CD4-positive, alpha-beta memory T cell (primary cell): ENCODE measurements around the gene ASB2. TPM values are rescaled to one million over a fixed set of nuclear protein-coding genes. Genes with fewer than 3 reads are reported as not detected.

Source experiments
- CTCF ChIA-PET: fragments of 350-600 bp; sonication (Branson Sonifier 250); formaldehyde crosslinking; loops from one replicate; lab custom pipeline; 2021; ENCODE audit warnings: inconsistent platforms; ENCODE audit not compliant: partially characterized antibody; lab: Charles Lee
- POLR2A ChIA-PET: fragments of 350-600 bp; sonication (Branson Sonifier 250); formaldehyde crosslinking; loops from one replicate; lab custom pipeline; 2021; ENCODE audit not compliant: partially characterized antibody; lab: Charles Lee
- DNase-seq, 5 donors: peaks; one replicate each; pipeline versions ENCODE4 v3.0.0 to v3.0.0-alpha.2; 2020 to 2022; ENCODE audit warnings: mixed read lengths in 1 of 5
- H3K27ac ChIP-seq: one replicate; pipeline ENCODE4 v1.7.0; 2013; ENCODE audit warnings: low read depth, low read length
- H3K27me3 ChIP-seq: 2 replicates; pipeline ENCODE4 v1.7.0; 2013; ENCODE audit warnings: mild to moderate bottlenecking, low read length, moderate library complexity; ENCODE audit not compliant: insufficient read depth
- H3K36me3 ChIP-seq: 2 replicates; pipeline ENCODE4 v1.7.0; 2013; ENCODE audit warnings: mild to moderate bottlenecking, low read length, moderate library complexity; ENCODE audit not compliant: insufficient read depth
- H3K4me1 ChIP-seq: 2 replicates; pipeline ENCODE4 v1.7.0; 2013; ENCODE audit warnings: mild to moderate bottlenecking, low read length, moderate library complexity; ENCODE audit not compliant: insufficient read depth
- H3K4me3 ChIP-seq, 2 donors: one replicate each; pipeline ENCODE4 v1.7.0; 2013; ENCODE audit warnings: low read length in 2 of 2, mild to moderate bottlenecking in 1 of 2
- H3K9me3 ChIP-seq, 2 donors: one replicate each; pipeline ENCODE4 v1.7.0; 2013; ENCODE audit warnings: low read length in 2 of 2, control low read depth in 1 of 2; ENCODE audit not compliant: control insufficient read depth in 1 of 2
- H3K27ac Mint-ChIP-seq, 7 donors: one replicate each; pipeline ENCODE4 v1.8.0; 2020 to 2021; ENCODE audit warnings: mixed read lengths in 7 of 7, mild to moderate bottlenecking in 6 of 7, inconsistent platforms in 3 of 7, moderate library complexity in 3 of 7
- H3K27me3 Mint-ChIP-seq, 2 donors: one replicate each; pipeline ENCODE4 v1.8.0; 2020 to 2021; ENCODE audit warnings: mixed read lengths in 2 of 2
- H3K36me3 Mint-ChIP-seq, 2 donors: one replicate each; pipeline ENCODE4 v1.8.0; 2020 to 2021; ENCODE audit warnings: mixed read lengths in 2 of 2, inconsistent platforms in 1 of 2, mild to moderate bottlenecking in 1 of 2
- H3K4me1 Mint-ChIP-seq, 4 donors: one replicate each; pipeline ENCODE4 v1.8.0; 2020 to 2021; ENCODE audit warnings: mixed read lengths in 4 of 4, mild to moderate bottlenecking in 1 of 4
- H3K4me3 Mint-ChIP-seq, 8 donors: one replicate each; pipeline ENCODE4 v1.8.0; 2020 to 2021; ENCODE audit warnings: mixed read lengths in 8 of 8, mild to moderate bottlenecking in 7 of 8, moderate library complexity in 6 of 8, inconsistent platforms in 3 of 8
- H3K9me3 Mint-ChIP-seq, 8 donors: one replicate each; pipeline ENCODE4 v1.8.0; 2020 to 2021; ENCODE audit warnings: mixed read lengths in 8 of 8, mild to moderate bottlenecking in 5 of 8, inconsistent platforms in 3 of 8, moderate library complexity in 1 of 8
- intact Hi-C: fragments of 100-400 bp; cut with micrococcal nuclease; formaldehyde crosslinking; loops from one replicate; pipeline ENCODE4 v1.15.1; 2023
- polyA plus RNA-seq, 2 donors: library from polyadenylated mRNA; unstranded; fragments of 300-500 nt; fragmentation: Illumina TruSeq; gene quantifications; one replicate each; pipeline ENCODE4 v1.2.3, GENCODE V29; 2021
- total RNA-seq, 2 experiments: library from RNA; stranded (reverse); gene quantifications; one replicate each; pipeline ENCODE4 v1.2.3, GENCODE V29; 2021

ASB2 gene
- total and polyA plus RNA-seq, 4 experiments from 2014 or later: 0.87 to 29.7 (median 14.8) TPM

- H3K27ac ChIP-seq: no peak overlapping the region
- POLR2A ChIA-PET: interaction anchor here (8.4 kb wide), 1 partner anchor 36 kb away, joined by 146 read pairs; no protein-coding TSS in a partner anchor
- no peaks in the 10 kb centered on the region for H3K36me3 ChIP-seq
- H3K27me3 ChIP-seq: no peaks in the 10 kb centered on the region
- Mint-ChIP-seq H3K27me3 (no peaks in the 10 kb centered on the region), H3K27ac (peak overlapping the region in 3 of 7 donors; percentile 8 to 54 (median 19)), H3K4me3 (peak overlapping the region in 1 of 8 donors; percentile 52), H3K9me3 (no peaks in the 10 kb centered on the region), H3K36me3 (peaks cover 0 to 2% of the 10 kb centered on the region in 2 donors), H3K4me1 (peaks cover 2 to 13% (median 8%) of the 10 kb centered on the region in 4 donors)
- H3K4me1 ChIP-seq: peaks cover 3% of the 10 kb centered on the region
- intact Hi-C loops: no loop called here
- peak in 1 of 5 donors; percentile 26 for DNase-seq
- CTCF ChIA-PET: interaction anchor here (0.9 to 34.5 kb wide), 5 partner anchors 9 to 100 kb away, joined by 3 to 1377 read pairs (median 6); partner anchors contain the start of genes ASB2 and CCDC197
- no peak overlapping the region for H3K4me3 ChIP-seq
- no peaks in the 10 kb centered on the region for H3K9me3 ChIP-seq
Observed at GRCh38 chr14:93936245-93936644, 40.1 kb downstream of the ASB2 start.

DNA sequence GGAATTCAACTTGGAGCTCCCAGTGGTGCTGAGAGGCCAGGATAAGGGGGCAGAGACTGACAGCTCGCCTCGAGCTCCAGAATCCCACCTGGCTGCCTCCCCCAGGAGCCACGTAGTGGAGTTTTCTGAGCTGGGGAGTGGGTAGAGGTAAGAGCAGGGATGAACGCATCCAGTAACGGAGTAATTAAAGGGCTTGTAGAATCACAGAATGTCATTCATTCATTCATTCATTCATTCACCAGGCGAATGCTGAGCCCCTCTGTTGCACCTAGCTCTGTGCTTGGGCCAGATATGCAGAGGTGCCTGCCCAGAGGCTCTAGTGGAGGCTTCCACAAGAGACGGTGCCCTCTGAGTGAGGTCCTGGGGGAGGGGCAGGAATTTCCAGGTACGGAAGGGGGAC, 41.2 kb downstream of the ASB2 start:
- ChIA-PET CTCF (interaction anchor here (0.8 to 34.5 kb wide), 4 partner anchors 32 to 101 kb away, joined by 3 to 1377 read pairs (median 226); partner anchors contain the start of genes ASB2 and CCDC197), POLR2A (no interaction called here)
- Mint-ChIP-seq H3K27me3 (no peaks in the 10 kb centered on the region), H3K36me3 (peaks cover 0 to 2% of the 10 kb centered on the region in 2 donors), H3K27ac (no peak overlapping the region), H3K9me3 (no peaks in the 10 kb centered on the region), H3K4me3 (no peak overlapping the region), H3K4me1 (peaks cover 2 to 7% (median 5%) of the 10 kb centered on the region in 4 donors)
- Histone ChIP-seq H3K27me3 (no peaks in the 10 kb centered on the region), H3K36me3 (no peaks in the 10 kb centered on the region), H3K9me3 (no peaks in the 10 kb centered on the region), H3K4me1 (peaks cover 3% of the 10 kb centered on the region), H3K4me3 (no peak overlapping the region), H3K27ac (no peak overlapping the region)
- intact Hi-C loops: no loop called here
- DNase-seq: no peak

GRCh38 chr14:93932642-93933041, 43.7 kb downstream of the ASB2 start:
- no peak overlapping the region for H3K4me3 ChIP-seq
- no peaks in the 10 kb centered on the region for H3K4me1 ChIP-seq
- intact Hi-C loops: no loop called here
- Mint-ChIP-seq H3K4me1 (peaks cover 0 to 3% (median 1%) of the 10 kb centered on the region in 4 donors), H3K9me3 (no peaks in the 10 kb centered on the region), H3K27me3 (no peaks in the 10 kb centered on the region), H3K27ac (no peak overlapping the region), H3K4me3 (no peak overlapping the region), H3K36me3 (peaks cover 0 to 2% of the 10 kb centered on the region in 2 donors)
- ChIA-PET POLR2A (no interaction called here), CTCF (interaction anchor here (34.5 kb wide), 1 partner anchor 35 kb away, joined by 1377 read pairs; the partner anchor contains the start of gene ASB2)
- H3K27me3 ChIP-seq: no peaks in the 10 kb centered on the region
- no peaks in the 10 kb centered on the region for H3K36me3 ChIP-seq
- DNase-seq: no peak
- H3K27ac ChIP-seq: no peak overlapping the region
- no peaks in the 10 kb centered on the region for H3K9me3 ChIP-seq

DNA sequence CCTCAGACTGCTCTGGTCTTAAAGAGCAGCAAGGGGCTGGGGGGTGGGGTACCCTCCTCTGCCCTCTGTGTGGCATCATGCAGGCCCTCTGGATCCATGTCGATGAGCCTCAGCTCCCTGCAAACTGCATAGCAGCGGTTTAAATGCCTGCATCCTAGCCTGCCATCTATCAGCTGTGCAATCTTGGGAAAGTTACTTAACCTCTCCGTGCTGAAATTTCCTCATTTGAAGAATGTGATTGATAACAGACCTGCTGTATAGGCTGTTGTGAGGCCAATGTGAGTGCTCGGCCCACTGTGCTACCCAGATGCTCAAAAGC, 45.4 kb downstream of the ASB2 start:
- no peaks in the 10 kb centered on the region for H3K36me3 Mint-ChIP-seq
- no peak for DNase-seq
- H3K9me3 ChIP-seq: no peaks in the 10 kb centered on the region
- H3K9me3 Mint-ChIP-seq: no peaks in the 10 kb centered on the region
- H3K27me3 Mint-ChIP-seq: no peaks in the 10 kb centered on the region
- no peak overlapping the region for H3K27ac ChIP-seq
- H3K4me3 Mint-ChIP-seq: no peak overlapping the region
- ChIA-PET CTCF (interaction anchor here (1.4 kb wide), 1 partner anchor 8 kb away, joined by 3 read pairs; no protein-coding TSS in a partner anchor), POLR2A (no interaction called here)
- intact Hi-C loops: no loop called here
- H3K27ac Mint-ChIP-seq: no peak overlapping the region
- no peak overlapping the region for H3K4me3 ChIP-seq
- H3K4me1 ChIP-seq: no peaks in the 10 kb centered on the region
- H3K36me3 ChIP-seq: no peaks in the 10 kb centered on the region
- H3K27me3 ChIP-seq: no peaks in the 10 kb centered on the region
- no peaks in the 10 kb centered on the region for H3K4me1 Mint-ChIP-seq

DNA sequence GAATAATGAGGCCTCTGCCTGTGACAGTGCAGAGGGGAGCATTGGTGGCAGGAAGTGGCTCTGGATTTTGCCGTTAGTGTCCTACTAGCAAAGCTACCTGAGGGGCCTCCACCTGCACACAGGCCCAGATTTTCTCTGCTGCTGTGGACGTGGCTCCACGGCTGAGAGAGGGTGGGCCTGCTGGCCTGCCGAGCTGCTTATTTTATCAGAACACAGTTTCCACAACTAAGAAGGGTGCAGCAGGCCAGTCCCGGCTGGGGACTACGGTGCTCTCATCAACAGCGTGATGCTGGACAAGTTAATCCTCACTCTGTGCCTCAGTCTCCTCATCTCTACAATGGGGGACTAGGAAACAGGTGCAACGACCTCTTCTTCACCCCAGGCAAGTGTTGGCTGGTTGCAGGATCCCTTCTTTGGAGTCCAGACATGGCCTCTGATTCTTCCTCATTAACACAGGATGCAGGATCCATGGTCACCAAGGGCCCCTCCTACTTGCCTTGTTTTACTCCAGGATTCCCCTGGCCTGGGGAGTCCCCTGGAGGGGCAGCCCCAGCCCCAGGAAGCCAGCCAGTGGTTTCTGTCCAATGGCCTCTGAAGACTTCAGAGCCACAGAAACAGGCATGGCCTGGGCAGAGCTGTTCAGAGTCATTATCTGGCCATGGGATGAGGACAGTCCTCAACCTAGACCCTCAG, 45.9 kb downstream of the ASB2 start:
- no peak overlapping the region for H3K4me3 ChIP-seq
- Mint-ChIP-seq H3K4me1 (no peaks in the 10 kb centered on the region), H3K27me3 (no peaks in the 10 kb centered on the region), H3K27ac (peak overlapping the region in 1 of 7 donors; percentile 61), H3K36me3 (no peaks in the 10 kb centered on the region), H3K9me3 (no peaks in the 10 kb centered on the region), H3K4me3 (no peak overlapping the region)
- H3K4me1 ChIP-seq: no peaks in the 10 kb centered on the region
- intact Hi-C loops: no loop called here
- H3K27ac ChIP-seq: no peak overlapping the region
- CTCF ChIA-PET: interaction anchor here (1.1 to 1.4 kb wide), 2 partner anchors 9 to 10 kb away, joined by 3 read pairs; no protein-coding TSS in a partner anchor
- H3K36me3 ChIP-seq: no peaks in the 10 kb centered on the region
- no peak for DNase-seq
- no peaks in the 10 kb centered on the region for H3K9me3 ChIP-seq
- H3K27me3 ChIP-seq: no peaks in the 10 kb centered on the region
- POLR2A ChIA-PET: no interaction called here

GRCh38 chr14:93929657-93930056, 46.7 kb downstream of the ASB2 start:
- no peaks in the 10 kb centered on the region for H3K36me3 Mint-ChIP-seq

DNA sequence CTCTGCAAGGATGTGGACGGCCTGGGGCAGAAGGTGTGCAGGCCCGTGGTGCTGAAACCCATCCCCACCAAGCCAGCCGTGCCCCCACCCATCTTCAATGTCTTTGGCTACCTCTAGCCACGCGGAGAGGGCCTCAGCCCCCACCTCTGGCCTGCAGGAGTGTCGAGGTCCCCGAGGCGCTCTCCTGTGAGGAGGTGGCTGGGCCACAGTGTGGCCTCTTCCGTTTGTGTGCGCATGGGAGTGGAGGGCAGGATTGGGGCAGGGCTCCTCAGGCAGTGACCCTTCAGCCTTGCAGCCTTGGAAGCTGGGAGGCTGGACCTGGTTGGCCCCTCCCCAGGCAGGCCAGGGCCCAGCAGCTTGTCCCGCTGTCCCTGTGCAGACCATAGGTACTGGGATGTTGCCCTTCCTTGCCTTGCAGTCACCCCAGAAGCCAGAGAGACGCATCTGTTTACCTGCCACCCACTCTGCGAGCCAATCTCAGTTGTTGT, 47.3 kb downstream of the ASB2 start:
- Mint-ChIP-seq H3K9me3 (no peaks in the 10 kb centered on the region), H3K36me3 (no peaks in the 10 kb centered on the region), H3K27me3 (no peaks in the 10 kb centered on the region), H3K4me3 (no peak overlapping the region), H3K27ac (no peak overlapping the region), H3K4me1 (no peaks in the 10 kb centered on the region)
- H3K27me3 ChIP-seq: no peaks in the 10 kb centered on the region
- H3K4me3 ChIP-seq: no peak overlapping the region
- no peak overlapping the region for H3K27ac ChIP-seq
- H3K4me1 ChIP-seq: no peaks in the 10 kb centered on the region
- CTCF ChIA-PET: no interaction called here
- no peak for DNase-seq
- no peaks in the 10 kb centered on the region for H3K9me3 ChIP-seq
- intact Hi-C loops: no loop called here
- POLR2A ChIA-PET: interaction anchor here (1.8 kb wide), 1 partner anchor 41 kb away, joined by 5 read pairs; no protein-coding TSS in a partner anchor
- no peaks in the 10 kb centered on the region for H3K36me3 ChIP-seq

More at GRCh38 chr14:93929657-93930056, 46.7 kb downstream of the ASB2 start:
- Histone ChIP-seq H3K27ac (no peak overlapping the region), H3K36me3 (no peaks in the 10 kb centered on the region), H3K4me3 (no peak overlapping the region), H3K27me3 (no peaks in the 10 kb centered on the region), H3K4me1 (no peaks in the 10 kb centered on the region), H3K9me3 (no peaks in the 10 kb centered on the region)
- H3K4me1 Mint-ChIP-seq: no peaks in the 10 kb centered on the region
- no peaks in the 10 kb centered on the region for H3K27me3 Mint-ChIP-seq
- intact Hi-C loops: no loop called here
- peak overlapping the region in 1 of 8 donors; percentile 22 for H3K4me3 Mint-ChIP-seq
- DNase-seq: no peak
- no peak overlapping the region for H3K27ac Mint-ChIP-seq
- H3K9me3 Mint-ChIP-seq: no peaks in the 10 kb centered on the region
- ChIA-PET CTCF (interaction anchor here (1.1 to 1.4 kb wide), 2 partner anchors 9 to 11 kb away, joined by 3 read pairs; no protein-coding TSS in a partner anchor), POLR2A (no interaction called here)
